Neural cell (in vitro differentiated cells): ENCODE results near the gene TRIM63. TPM values are rescaled to one million over a fixed set of nuclear protein-coding genes. Genes with fewer than 3 reads are reported as not detected.

Experiments
- H2AFZ ChIP-seq: fragments of 200-600, 300-800 bp; sonication (generic), shearing (Covaris generic); 2 replicates; pipeline ENCODE4 v1.6.0; 2014; ENCODE audit warnings: low read depth, mild to moderate bottlenecking, antibody characterized with exemption, low read length, moderate library complexity
- H3F3A ChIP-seq: fragments of 200-600 bp; shearing (Covaris generic); 2 replicates; pipeline ENCODE4 v1.6.1; 2016; ENCODE audit warnings: mild to moderate bottlenecking, moderate library complexity, mixed read lengths, antibody characterized with exemption, low read length; ENCODE audit not compliant: insufficient read depth, poor library complexity, severe bottlenecking
- H3K27ac ChIP-seq: fragments of 200-600, 300-800 bp; sonication (generic), shearing (Covaris generic); 2 replicates; pipeline ENCODE4 v1.5.1; 2014; ENCODE audit warnings: mild to moderate bottlenecking, low read length, moderate library complexity
- H3K27me3 ChIP-seq: fragments of 300-800, 200-600 bp; sonication (generic), shearing (Covaris generic); 2 replicates; pipeline ENCODE4 v1.6.0; 2014; ENCODE audit warnings: mild to moderate bottlenecking, low read depth, low read length, moderate library complexity; ENCODE audit not compliant: insufficient read depth
- H3K36me3 ChIP-seq: fragments of 300-800, 200-600 bp; sonication (generic), shearing (Covaris generic); 2 replicates; pipeline ENCODE4 v1.5.1; 2014; ENCODE audit warnings: mild to moderate bottlenecking, antibody characterized with exemption, low read length, moderate library complexity; ENCODE audit not compliant: insufficient read depth
- H3K4me2 ChIP-seq: fragments of 300-800, 200-600 bp; sonication (generic), shearing (Covaris generic); 2 replicates; pipeline ENCODE4 v1.6.0; 2014; ENCODE audit warnings: mild to moderate bottlenecking, low read length
- H3K4me3 ChIP-seq: fragments of 300-800, 200-600 bp; sonication (generic), shearing (Covaris generic); 2 replicates; pipeline ENCODE4 v1.5.1; 2014; ENCODE audit warnings: mild to moderate bottlenecking, low read length, moderate library complexity
- H3K79me2 ChIP-seq: fragments of 200-600 bp; shearing (Covaris generic); replicated peaks from 2 replicates; pipeline ENCODE4 v1.6.0; 2014; ENCODE audit warnings: mild to moderate bottlenecking, low read length, moderate library complexity; ENCODE audit not compliant: insufficient read depth
- H3K9ac ChIP-seq: fragments of 300-800, 200-600 bp; sonication (generic), shearing (Covaris generic); 2 replicates; pipeline ENCODE4 v1.6.1; 2016; ENCODE audit warnings: mild to moderate bottlenecking, low read length, mixed read lengths
- H3K9me2 ChIP-seq: fragments of 200-600 bp; shearing (Covaris generic); 2 replicates; pipeline ENCODE4 v1.6.1; 2016; ENCODE audit warnings: mild to moderate bottlenecking, low read length, mixed read lengths; ENCODE audit not compliant: insufficient read depth
- H3K9me3 ChIP-seq: fragments of 200-600, 300-800 bp; sonication (generic), shearing (Covaris generic); 2 replicates; pipeline ENCODE4 v1.6.1; 2016; ENCODE audit warnings: mild to moderate bottlenecking, mixed run types, low read length, moderate library complexity, mixed read lengths
- H4K20me1 ChIP-seq: fragments of 200-600 bp; shearing (Covaris generic); 2 replicates; pipeline ENCODE4 v1.6.1; 2016; ENCODE audit warnings: mild to moderate bottlenecking, mixed run types; ENCODE audit not compliant: insufficient read depth
- CTCF ChIP-seq: fragments of 450-650 bp; IDR thresholded peaks from 2 replicates; pipeline ENCODE4 v1.5.1; 2014; ENCODE audit warnings: antibody characterized with exemption, mild to moderate bottlenecking, moderate library complexity; ENCODE audit not compliant: poor library complexity, severe bottlenecking
- EZH2 ChIP-seq: fragments of 200-600, 300-800 bp; shearing (Covaris generic), sonication (generic); IDR thresholded peaks from 2 replicates; pipeline ENCODE4 v1.6.1; 2014; ENCODE audit warnings: antibody characterized with exemption, low read length, borderline replicate concordance, mild to moderate bottlenecking; ENCODE audit not compliant: insufficient read depth, poor library complexity, severe bottlenecking
- MXI1 ChIP-seq: fragments of 450-650 bp; conservative IDR thresholded peaks from 2 replicates; pipeline ENCODE4 v1.6.1; 2014; ENCODE audit warnings: antibody characterized with exemption, mild to moderate bottlenecking; ENCODE audit not compliant: poor library complexity, severe bottlenecking
- POLR2AphosphoS5 ChIP-seq: IDR thresholded peaks from 2 replicates; pipeline ENCODE4 v1.6.1; 2012
- RAD21 ChIP-seq: fragments of 450-650 bp; conservative IDR thresholded peaks from 2 replicates; pipeline ENCODE4 v1.6.1; 2014; ENCODE audit warnings: antibody characterized with exemption, mild to moderate bottlenecking, moderate library complexity
- REST ChIP-seq: IDR thresholded peaks from 2 replicates; pipeline ENCODE4 v1.6.1; 2012; ENCODE audit warnings: borderline replicate concordance
- SMC3 ChIP-seq: fragments of 450-650 bp; conservative IDR thresholded peaks from 2 replicates; pipeline ENCODE4 v1.6.1; 2014; ENCODE audit warnings: antibody characterized with exemption, mild to moderate bottlenecking, moderate library complexity; ENCODE audit not compliant: poor library complexity
- polyA plus RNA-seq: library from polyadenylated mRNA; depleted of rRNA; stranded (reverse); fragments of >200 nt; gene quantifications from 2 replicates; pipeline ENCODE4 v1.2.3, GENCODE V29; 2014

Gene TRIM63
- polyA plus RNA-seq, 1 donor from 2014 or later: not detected

- TF ChIP-seq MXI1 (no peak), CTCF (no peak), SMC3 (no peak), RAD21 (no peak), EZH2 (no peak), REST (no peak), POLR2AphosphoS5 (no peak)
- H3K27ac ChIP-seq: no peak overlapping the region
- H3K9me2 ChIP-seq: no peaks in the 10 kb centered on the region
- no peak overlapping the region for H3K4me2 ChIP-seq
- H3K9me3 ChIP-seq: no peaks in the 10 kb centered on the region
- no peaks in the 10 kb centered on the region for H4K20me1 ChIP-seq
- no peaks in the 10 kb centered on the region for H3F3A ChIP-seq
- H3K4me3 ChIP-seq: no peak overlapping the region
- H3K9ac ChIP-seq: no peak overlapping the region
- no peaks in the 10 kb centered on the region for H3K36me3 ChIP-seq
- no peak overlapping the region for H2AFZ ChIP-seq
- no peaks in the 10 kb centered on the region for H3K79me2 ChIP-seq
- H3K27me3 ChIP-seq: peaks cover 62% of the 10 kb centered on the region
Observed at GRCh38 chr1:26047278-26047874, 20.1 kb downstream of the TRIM63 start.

- Histone ChIP-seq H3K27ac (no peak overlapping the region), H4K20me1 (no peaks in the 10 kb centered on the region), H3K9me2 (no peaks in the 10 kb centered on the region), H3K9ac (no peak overlapping the region), H2AFZ (no peak overlapping the region), H3K79me2 (no peaks in the 10 kb centered on the region), H3K4me2 (no peak overlapping the region), H3K27me3 (peaks cover 62% of the 10 kb centered on the region), H3F3A (no peaks in the 10 kb centered on the region), H3K9me3 (no peaks in the 10 kb centered on the region), H3K36me3 (no peaks in the 10 kb centered on the region), H3K4me3 (peak overlapping the region; percentile 51)
- TF ChIP-seq CTCF (no peak), MXI1 (no peak), RAD21 (no peak), POLR2AphosphoS5 (no peak)
Observed at GRCh38 chr1:26046246-26047095, 21.0 kb downstream of the TRIM63 start.
